GM23338 (cell line): ENCODE measurements around the gene EEF1A1.
A peak's percentile ranks its signal among the peaks of the same experiment; 100 is the strongest.
"Not testable (repeated sequence)": the region's sequence is repeated elsewhere in the genome, so short reads cannot be mapped to it uniquely, and the experiment has no call there.

ENCODE experiments used
- CREB1 ChIP-seq: fragments of 250-450 bp; sonication (Bioruptor Pico); IDR thresholded peaks from 2 replicates; pipeline ENCODE4 v1.5.0; 2020; ENCODE audit warnings: low read depth, mild to moderate bottlenecking, moderate library complexity
- CTCF ChIP-seq, 2 experiments: fragments of 200-600 bp in 1 of 2; sonication (generic) in 1 of 2; conservative IDR thresholded peaks; 2 replicates each; pipeline versions ENCODE4 v1.5.1 to v1.6.1; 2016 to 2017; ENCODE audit warnings: antibody characterized with exemption in 2 of 2, low read depth in 2 of 2, mild to moderate bottlenecking in 2 of 2, moderate library complexity in 1 of 2
- ETS1 ChIP-seq: IDR thresholded peaks from 2 replicates; pipeline ENCODE4 v1.6.1; 2016; ENCODE audit warnings: antibody characterized with exemption
- EZH2 ChIP-seq: fragments of 200-600 bp; sonication (generic); IDR thresholded peaks from one replicate; pipeline ENCODE4 v1.8.0; 2017; ENCODE audit warnings: antibody characterized with exemption, mild to moderate bottlenecking, low read depth; ENCODE audit not compliant: unreplicated experiment
- EZH2phosphoT487 ChIP-seq: fragments of 200-600 bp; sonication (generic); IDR thresholded peaks from one replicate; pipeline ENCODE4 v1.8.1; 2018; ENCODE audit warnings: antibody characterized with exemption; ENCODE audit not compliant: unreplicated experiment
- JUNB ChIP-seq: IDR thresholded peaks from one replicate; pipeline ENCODE4 v1.6.1; 2016; ENCODE audit warnings: antibody characterized with exemption; ENCODE audit not compliant: unreplicated experiment
- NANOG ChIP-seq: IDR thresholded peaks from 2 replicates; pipeline ENCODE4 v1.6.1; 2016; ENCODE audit warnings: antibody characterized with exemption, borderline replicate concordance
- POLR2AphosphoS5 ChIP-seq: IDR thresholded peaks from 2 replicates; pipeline ENCODE4 v1.6.1; 2016; ENCODE audit warnings: antibody characterized with exemption, low read depth
- REST ChIP-seq: IDR thresholded peaks from one replicate; pipeline ENCODE4 v1.6.1; 2018; ENCODE audit warnings: antibody characterized with exemption; ENCODE audit not compliant: unreplicated experiment
- STAT1 ChIP-seq: IDR thresholded peaks from one replicate; pipeline ENCODE4 v1.6.1; 2016; ENCODE audit warnings: antibody characterized with exemption; ENCODE audit not compliant: unreplicated experiment
- ZNF114 ChIP-seq: fragments of 250-450 bp; sonication (Bioruptor Pico); IDR thresholded peaks from 2 replicates; pipeline ENCODE4 v1.5.0; 2020; ENCODE audit warnings: mild to moderate bottlenecking, moderate library complexity
- ZNF331 ChIP-seq: fragments of 250-450 bp; sonication (Bioruptor Pico); IDR thresholded peaks from 2 replicates; pipeline ENCODE4 v1.5.0; 2020; ENCODE audit warnings: low read depth, mild to moderate bottlenecking, moderate library complexity
- ZNF462 ChIP-seq: fragments of 250-450 bp; sonication (Bioruptor Pico); IDR thresholded peaks from 2 replicates; pipeline ENCODE4 v1.5.0; 2020; ENCODE audit warnings: mild to moderate bottlenecking, moderate library complexity

- not testable (repeated sequence) for TF ChIP-seq CTCF (conservative IDR thresholded peaks at IDR 0.05; ENCODE audit: low read depth in 2 of 2); EZH2; REST; EZH2phosphoT487; ZNF331; JUNB; ZNF114; ZNF462 (CRISPR knock-in tag); STAT1; CREB1 (CRISPR knock-in tag); NANOG; ETS1
- peak; percentile 41 for TF ChIP-seq POLR2AphosphoS5
Observed at GRCh38 chr6:73518100-73518981, 2.5 kb downstream of the EEF1A1 start.
